ENCODE results near the gene NBDY. TPM values are rescaled to one million over a fixed set of nuclear protein-coding genes. Genes with fewer than 3 reads are reported as not detected.

The NBDY gene
- total RNA-seq, 5 donors from 2014 or later (not counting 1 experiment from before 2014, with no cell fraction given): 28.6 to 39.9 (median 33.8) TPM

GRCh38 chrX:56797574-56798338 is 68.7 kb downstream of the NBDY start:
- Histone ChIP-seq H3K4me3 (ENCODE audit: control insufficient read depth in 1 of 2, extremely low read depth in 1 of 2, low read length in 1 of 2) (no peak overlapping the region), H3K36me3 (ENCODE audit: control insufficient read depth in 2 of 2, extremely low read depth in 1 of 2, insufficient read depth in 1 of 2, low read length in 1 of 2) (no peaks in the 10 kb centered on the region), H3K4me1 (ENCODE audit: control insufficient read depth in 1 of 2, extremely low read depth in 1 of 2, insufficient read depth in 2 of 2, low read length in 2 of 2) (peaks cover 40 to 53% of the 10 kb centered on the region in 2 experiments), H3K9me3 (no peaks in the 10 kb centered on the region), H3K27me3 (replicated peaks in 1 of 2; ENCODE audit: control insufficient read depth in 2 of 2, extremely low read depth in 1 of 2, insufficient read depth in 2 of 2, low read length in 1 of 2) (no peaks in the 10 kb centered on the region), H3K27ac (ENCODE audit: low read length) (no peak overlapping the region)
- Mint-ChIP-seq H3K4me3 (peak overlapping the region in 1 of 3 donors; percentile 4), H3K4me1 (peaks cover 53 to 65% (median 55%) of the 10 kb centered on the region in 3 donors), H3K36me3 (peaks cover 3% of the 10 kb centered on the region), H3K27me3 (no peaks in the 10 kb centered on the region), H3K27ac (peak overlapping the region; percentile 71 to 84), H3K9me3 (no peaks in the 10 kb centered on the region)
- ATAC-seq (replicated peaks in 1 of 4) (no peak), DNase-seq (peak in 1 of 35 experiments; percentile 4)
- ChIA-PET CTCF (interaction anchor here in 1 of 2 donors (0.7 kb wide), 1 partner anchor 174 kb away, joined by 3 read pairs; no protein-coding TSS in a partner anchor), POLR2A (no interaction called here)
- 40% methylated on average over 1 of the region's 6 CpGs for WGBS (ENCODE audit: insufficient coverage)

GRCh38 chrX:56798339-56798711 is 69.3 kb downstream of the NBDY start:
- no peaks in the 10 kb centered on the region for H3K9me3 ChIP-seq
- H3K36me3 ChIP-seq (ENCODE audit: control insufficient read depth in 2 of 2, extremely low read depth in 1 of 2, insufficient read depth in 1 of 2, low read length in 1 of 2): peaks cover 0 to 2% of the 10 kb centered on the region in 2 donors
- no peak overlapping the region for H3K4me3 Mint-ChIP-seq
- ChIA-PET POLR2A (no interaction called here), CTCF (no interaction called here)
- H3K9me3 Mint-ChIP-seq: no peaks in the 10 kb centered on the region
- H3K4me1 ChIP-seq (ENCODE audit: control insufficient read depth in 1 of 2, extremely low read depth in 1 of 2, insufficient read depth in 2 of 2, low read length in 2 of 2): peaks cover 41 to 56% of the 10 kb centered on the region in 2 experiments
- no peak overlapping the region for H3K27ac ChIP-seq (ENCODE audit: low read length)
- DNase-seq (peak in 2 of 35 experiments; percentile 5 to 12), ATAC-seq (replicated peaks in 1 of 4) (no peak)
- H3K4me1 Mint-ChIP-seq: peaks cover 53 to 65% (median 57%) of the 10 kb centered on the region in 3 donors
- no peak overlapping the region for H3K4me3 ChIP-seq (ENCODE audit: control insufficient read depth in 1 of 2, extremely low read depth in 1 of 2, low read length in 1 of 2)
- no peaks in the 10 kb centered on the region for H3K27me3 Mint-ChIP-seq
- peak overlapping the region; percentile 71 to 84 for H3K27ac Mint-ChIP-seq
- H3K36me3 Mint-ChIP-seq: peaks cover 3% of the 10 kb centered on the region
- WGBS (ENCODE audit: insufficient coverage): 75% methylated on average over 2 of the region's 5 CpGs
- H3K27me3 ChIP-seq (replicated peaks in 1 of 2; ENCODE audit: control insufficient read depth in 2 of 2, extremely low read depth in 1 of 2, insufficient read depth in 2 of 2, low read length in 1 of 2): no peaks in the 10 kb centered on the region

GRCh38 chrX:56798866-56799758 is 70.1 kb downstream of the NBDY start:
- no peak overlapping the region for H3K27ac ChIP-seq (ENCODE audit: low read length)
- H3K4me1 Mint-ChIP-seq: peaks cover 53 to 68% (median 62%) of the 10 kb centered on the region in 3 donors
- no peak for ATAC-seq (replicated peaks in 1 of 4)
- 80% methylated on average over 8 of the region's 13 CpGs for WGBS (ENCODE audit: insufficient coverage)
- peak overlapping the region in 1 of 3 donors; percentile 6 for H3K4me3 Mint-ChIP-seq
- H3K4me1 ChIP-seq (ENCODE audit: control insufficient read depth in 1 of 2, extremely low read depth in 1 of 2, insufficient read depth in 2 of 2, low read length in 2 of 2): peaks cover 43 to 56% of the 10 kb centered on the region in 2 experiments
- H3K27me3 ChIP-seq (replicated peaks in 1 of 2; ENCODE audit: control insufficient read depth in 2 of 2, extremely low read depth in 1 of 2, insufficient read depth in 2 of 2, low read length in 1 of 2): no peaks in the 10 kb centered on the region
- H3K9me3 ChIP-seq: no peaks in the 10 kb centered on the region
- peak overlapping the region; percentile 80 to 97 for H3K27ac Mint-ChIP-seq
- ChIA-PET CTCF (no interaction called here), POLR2A (no interaction called here)
- peak in 3 of 35 experiments; percentile 13 to 32 (median 31) for DNase-seq
- H3K9me3 Mint-ChIP-seq: no peaks in the 10 kb centered on the region
- peaks cover 0 to 4% of the 10 kb centered on the region in 2 donors for H3K36me3 ChIP-seq (ENCODE audit: control insufficient read depth in 2 of 2, extremely low read depth in 1 of 2, insufficient read depth in 1 of 2, low read length in 1 of 2)
- H3K27me3 Mint-ChIP-seq: no peaks in the 10 kb centered on the region
- no peak overlapping the region for H3K4me3 ChIP-seq (ENCODE audit: control insufficient read depth in 1 of 2, extremely low read depth in 1 of 2, low read length in 1 of 2)
- peaks cover 3% of the 10 kb centered on the region for H3K36me3 Mint-ChIP-seq

- Mint-ChIP-seq H3K4me1 (peaks cover 53 to 60% (median 55%) of the 10 kb centered on the region in 3 donors), H3K4me3 (peak overlapping the region in 2 of 3 donors; percentile 38 to 61), H3K27me3 (no peaks in the 10 kb centered on the region), H3K27ac (peak overlapping the region; percentile 80 to 97), H3K9me3 (no peaks in the 10 kb centered on the region), H3K36me3 (peaks cover 4% of the 10 kb centered on the region)
- POLR2A ChIA-PET: no interaction called here
- H3K4me1 ChIP-seq (ENCODE audit: control insufficient read depth in 1 of 2, extremely low read depth in 1 of 2, insufficient read depth in 2 of 2, low read length in 2 of 2): peaks cover 43 to 56% of the 10 kb centered on the region in 2 experiments
- peak overlapping the region; percentile 68 for H3K27ac ChIP-seq (ENCODE audit: low read length)
- no peaks in the 10 kb centered on the region for H3K27me3 ChIP-seq (replicated peaks in 1 of 2; ENCODE audit: control insufficient read depth in 2 of 2, extremely low read depth in 1 of 2, insufficient read depth in 2 of 2, low read length in 1 of 2)
- peaks cover 0 to 4% of the 10 kb centered on the region in 2 donors for H3K36me3 ChIP-seq (ENCODE audit: control insufficient read depth in 2 of 2, extremely low read depth in 1 of 2, insufficient read depth in 1 of 2, low read length in 1 of 2)
- CTCF ChIA-PET: interaction anchor here in 1 of 2 donors (0.6 to 1.1 kb wide), 2 partner anchors 179 to 482 kb away, joined by 3 to 4 read pairs; no protein-coding TSS in a partner anchor
- no peak overlapping the region for H3K4me3 ChIP-seq (ENCODE audit: control insufficient read depth in 1 of 2, extremely low read depth in 1 of 2, low read length in 1 of 2)
- WGBS (ENCODE audit: insufficient coverage): no CpG with 5 or more reads among the region's 3 CpGs
- no peak for DNase-seq
- no peak for ATAC-seq (replicated peaks in 1 of 4)
- no peaks in the 10 kb centered on the region for H3K9me3 ChIP-seq
Measured at GRCh38 chrX:56800307-56800706, 71.3 kb downstream of the NBDY start.

GRCh38 chrX:56800801-56801200 is 71.8 kb downstream of the NBDY start:
- DNase-seq: peak in 34 of 35 experiments; percentile 14 to 76 (median 56)
- peak overlapping the region; percentile 80 to 97 for H3K27ac Mint-ChIP-seq
- ChIA-PET CTCF (interaction anchor here in 1 of 2 donors (0.6 to 1.1 kb wide), 2 partner anchors 178 to 482 kb away, joined by 3 to 4 read pairs; no protein-coding TSS in a partner anchor), POLR2A (interaction anchor here in 1 of 2 donors (0.5 kb wide), 1 partner anchor 71 kb away, joined by 4 read pairs; no protein-coding TSS in a partner anchor)
- peaks cover 9% of the 10 kb centered on the region for H3K36me3 Mint-ChIP-seq
- WGBS (ENCODE audit: insufficient coverage): 0% methylated on average over 1 of the region's 7 CpGs
- no peak overlapping the region for H3K4me3 ChIP-seq (ENCODE audit: control insufficient read depth in 1 of 2, extremely low read depth in 1 of 2, low read length in 1 of 2)
- peak overlapping the region; percentile 68 for H3K27ac ChIP-seq (ENCODE audit: low read length)
- ATAC-seq (replicated peaks in 1 of 4): peak; percentile 82 to 93 (median 90)
- peaks cover 52 to 60% (median 52%) of the 10 kb centered on the region in 3 donors for H3K4me1 Mint-ChIP-seq
- H3K27me3 ChIP-seq (replicated peaks in 1 of 2; ENCODE audit: control insufficient read depth in 2 of 2, extremely low read depth in 1 of 2, insufficient read depth in 2 of 2, low read length in 1 of 2): no peaks in the 10 kb centered on the region
- no peaks in the 10 kb centered on the region for H3K9me3 ChIP-seq
- peaks cover 0 to 4% of the 10 kb centered on the region in 2 donors for H3K36me3 ChIP-seq (ENCODE audit: control insufficient read depth in 2 of 2, extremely low read depth in 1 of 2, insufficient read depth in 1 of 2, low read length in 1 of 2)
- H3K27me3 Mint-ChIP-seq: no peaks in the 10 kb centered on the region
- H3K4me3 Mint-ChIP-seq: peak overlapping the region; percentile 38 to 61 (median 41)
- no peaks in the 10 kb centered on the region for H3K9me3 Mint-ChIP-seq
- H3K4me1 ChIP-seq (ENCODE audit: control insufficient read depth in 1 of 2, extremely low read depth in 1 of 2, insufficient read depth in 2 of 2, low read length in 2 of 2): peaks cover 43 to 56% of the 10 kb centered on the region in 2 experiments

GRCh38 chrX:56802428-56802827 is 73.4 kb downstream of the NBDY start:
- CTCF ChIA-PET: interaction anchor here (0.6 to 0.9 kb wide), 3 partner anchors 10 to 176 kb away, joined by 3 to 5 read pairs (median 4); no protein-coding TSS in a partner anchor
- peaks cover 43 to 56% of the 10 kb centered on the region in 2 experiments for H3K4me1 ChIP-seq (ENCODE audit: control insufficient read depth in 1 of 2, extremely low read depth in 1 of 2, insufficient read depth in 2 of 2, low read length in 2 of 2)
- WGBS (ENCODE audit: insufficient coverage): 92% methylated on average over 2 of the region's 4 CpGs
- H3K27ac ChIP-seq (ENCODE audit: low read length): no peak overlapping the region
- H3K4me1 Mint-ChIP-seq: peaks cover 36 to 54% (median 51%) of the 10 kb centered on the region in 3 donors
- H3K4me3 Mint-ChIP-seq: peak overlapping the region in 2 of 3 donors; percentile 80 to 87
- POLR2A ChIA-PET: no interaction called here
- ATAC-seq (replicated peaks in 1 of 4): no peak
- no peak overlapping the region for H3K4me3 ChIP-seq (ENCODE audit: control insufficient read depth in 1 of 2, extremely low read depth in 1 of 2, low read length in 1 of 2)
- H3K36me3 ChIP-seq (ENCODE audit: control insufficient read depth in 2 of 2, extremely low read depth in 1 of 2, insufficient read depth in 1 of 2, low read length in 1 of 2): peaks cover 0 to 4% of the 10 kb centered on the region in 2 donors
- H3K36me3 Mint-ChIP-seq: peaks cover 11% of the 10 kb centered on the region
- H3K27me3 ChIP-seq (replicated peaks in 1 of 2; ENCODE audit: control insufficient read depth in 2 of 2, extremely low read depth in 1 of 2, insufficient read depth in 2 of 2, low read length in 1 of 2): no peaks in the 10 kb centered on the region
- peak overlapping the region in 1 of 2 donors; percentile 28 for H3K27ac Mint-ChIP-seq
- H3K27me3 Mint-ChIP-seq: no peaks in the 10 kb centered on the region
- no peaks in the 10 kb centered on the region for H3K9me3 ChIP-seq
- H3K9me3 Mint-ChIP-seq: no peaks in the 10 kb centered on the region
- DNase-seq: no peak
